ENCODE data around the gene CHIA. TPM values are rescaled to one million over a fixed set of nuclear protein-coding genes. Genes with fewer than 3 reads are reported as not detected.

The CHIA gene
- total and polyA plus RNA-seq, 2 donors (not counting 1 experiment from before 2014, with no cell fraction given): not detected

DNA sequence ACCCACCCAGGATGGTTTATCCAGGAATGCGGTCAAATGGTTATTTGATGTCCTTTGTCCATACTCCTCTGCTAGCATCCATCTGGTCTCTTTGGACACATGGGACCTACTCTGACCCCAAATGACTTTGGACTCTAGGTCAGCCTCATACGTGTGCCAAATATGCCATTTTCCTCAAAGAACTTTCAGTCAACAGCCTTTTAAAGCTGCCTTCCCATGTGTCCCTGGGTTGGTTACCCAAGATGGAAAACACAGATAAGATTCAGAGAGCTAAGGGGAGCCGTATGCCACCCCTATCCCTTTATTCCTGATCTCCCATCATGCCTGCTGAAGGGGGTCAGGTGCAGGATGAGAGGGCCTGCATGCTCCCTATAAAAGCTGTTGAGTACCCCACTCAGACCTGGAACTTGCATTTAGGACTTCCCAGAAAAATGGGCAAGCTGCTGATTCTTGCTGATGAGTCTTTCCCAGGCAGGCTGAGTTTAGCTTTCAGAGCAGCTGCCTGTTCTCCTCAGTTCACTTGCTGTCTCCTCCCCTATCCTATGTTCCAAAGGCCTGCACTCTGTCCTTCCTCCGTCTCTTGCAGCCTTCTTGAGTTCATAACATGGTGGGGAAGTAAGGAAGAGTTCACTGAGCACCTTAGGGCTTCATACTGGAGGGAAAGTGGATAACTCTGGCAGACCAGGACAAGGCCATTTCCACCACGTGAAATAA, 43.4 kb upstream of the CHIA start:
- no peaks in the 10 kb centered on the region for H3K79me2 ChIP-seq (ENCODE audit: control insufficient read depth, insufficient read depth, low read length)
- no peak overlapping the region for H2AFZ ChIP-seq (ENCODE audit: low read length)
- TF ChIP-seq, protein P1, sequence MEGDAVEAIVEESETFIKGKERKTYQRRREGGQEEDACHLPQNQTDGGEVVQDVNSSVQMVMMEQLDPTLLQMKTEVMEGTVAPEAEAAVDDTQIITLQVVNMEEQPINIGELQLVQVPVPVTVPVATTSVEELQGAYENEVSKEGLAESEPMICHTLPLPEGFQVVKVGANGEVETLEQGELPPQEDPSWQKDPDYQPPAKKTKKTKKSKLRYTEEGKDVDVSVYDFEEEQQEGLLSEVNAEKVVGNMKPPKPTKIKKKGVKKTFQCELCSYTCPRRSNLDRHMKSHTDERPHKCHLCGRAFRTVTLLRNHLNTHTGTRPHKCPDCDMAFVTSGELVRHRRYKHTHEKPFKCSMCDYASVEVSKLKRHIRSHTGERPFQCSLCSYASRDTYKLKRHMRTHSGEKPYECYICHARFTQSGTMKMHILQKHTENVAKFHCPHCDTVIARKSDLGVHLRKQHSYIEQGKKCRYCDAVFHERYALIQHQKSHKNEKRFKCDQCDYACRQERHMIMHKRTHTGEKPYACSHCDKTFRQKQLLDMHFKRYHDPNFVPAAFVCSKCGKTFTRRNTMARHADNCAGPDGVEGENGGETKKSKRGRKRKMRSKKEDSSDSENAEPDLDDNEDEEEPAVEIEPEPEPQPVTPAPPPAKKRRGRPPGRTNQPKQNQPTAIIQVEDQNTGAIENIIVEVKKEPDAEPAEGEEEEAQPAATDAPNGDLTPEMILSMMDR (conservative IDR thresholded peaks at IDR 0.05 in 1 of 2, IDR thresholded peaks at IDR 0.05 in 1 of 2; ENCODE audit: low read depth in 1 of 2, low read length in 2 of 2): no peak
- no peak for TF ChIP-seq EZH2 (IDR thresholded peaks at IDR 0.05; ENCODE audit: low read length, missing control alignments)
- peaks cover 12% of the 10 kb centered on the region for H3K27me3 ChIP-seq (ENCODE audit: control insufficient read depth, insufficient read depth, low read length)
- H4K20me1 ChIP-seq (ENCODE audit: control insufficient read depth, extremely low read depth, insufficient read depth, low read length): no peaks in the 10 kb centered on the region
- DNase-seq (ENCODE audit: low read depth in 2 of 2): no peak
- H3K4me1 ChIP-seq (ENCODE audit: control insufficient read depth, extremely low read depth, insufficient read depth, low read length): no peaks in the 10 kb centered on the region
- no peak overlapping the region for H3K4me3 ChIP-seq (replicated peaks in 1 of 4; ENCODE audit: control extremely low read depth in 1 of 4, insufficient read depth in 1 of 4, low read depth in 3 of 4, low read length in 4 of 4)
- H3K27ac ChIP-seq (ENCODE audit: insufficient read depth, low read length): no peak overlapping the region
- H3K36me3 ChIP-seq (ENCODE audit: control insufficient read depth, insufficient read depth, low read length): no peaks in the 10 kb centered on the region
- H3K9me3 ChIP-seq (ENCODE audit: control insufficient read depth, insufficient read depth, low read depth, low read length): no peaks in the 10 kb centered on the region
- no peak overlapping the region for H3K4me2 ChIP-seq (ENCODE audit: extremely low read depth, insufficient read depth, low read length)
- H3K9ac ChIP-seq (ENCODE audit: insufficient read depth, low read length): no peak overlapping the region

DNA sequence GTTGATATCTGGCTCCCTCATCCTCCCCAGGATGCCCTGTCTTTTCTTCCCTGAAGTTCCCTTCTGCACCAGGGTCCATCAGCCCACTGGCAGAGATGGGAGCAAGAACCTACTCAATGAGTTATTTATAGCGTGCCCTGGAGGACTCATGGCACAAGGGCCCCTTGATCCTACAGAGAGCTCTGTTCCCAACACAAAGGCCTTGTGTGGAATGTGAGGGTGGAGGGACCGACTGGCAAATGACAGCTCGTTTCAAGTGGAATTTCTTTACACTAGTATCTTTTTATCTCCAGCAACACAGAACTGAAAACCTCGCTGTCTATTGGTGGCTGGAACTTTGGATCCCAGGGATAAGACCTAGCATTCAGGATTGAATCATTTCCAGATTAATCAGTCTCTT, 40.7 kb upstream of the CHIA start:
- Histone ChIP-seq H3K27ac (ENCODE audit: insufficient read depth, low read length) (no peak overlapping the region), H4K20me1 (ENCODE audit: control insufficient read depth, extremely low read depth, insufficient read depth, low read length) (no peaks in the 10 kb centered on the region), H3K79me2 (ENCODE audit: control insufficient read depth, insufficient read depth, low read length) (no peaks in the 10 kb centered on the region), H3K4me3 (replicated peaks in 1 of 4; ENCODE audit: control extremely low read depth in 1 of 4, insufficient read depth in 1 of 4, low read depth in 3 of 4, low read length in 4 of 4) (no peak overlapping the region), H3K27me3 (ENCODE audit: control insufficient read depth, insufficient read depth, low read length) (peaks cover 12% of the 10 kb centered on the region), H3K9me3 (ENCODE audit: control insufficient read depth, insufficient read depth, low read depth, low read length) (no peaks in the 10 kb centered on the region), H3K36me3 (ENCODE audit: control insufficient read depth, insufficient read depth, low read length) (no peaks in the 10 kb centered on the region), H3K4me2 (ENCODE audit: extremely low read depth, insufficient read depth, low read length) (no peak overlapping the region), H3K9ac (ENCODE audit: insufficient read depth, low read length) (no peak overlapping the region), H3K4me1 (ENCODE audit: control insufficient read depth, extremely low read depth, insufficient read depth, low read length) (no peaks in the 10 kb centered on the region), H2AFZ (ENCODE audit: low read length) (no peak overlapping the region)
- TF ChIP-seq, protein P1 (conservative IDR thresholded peaks at IDR 0.05 in 1 of 2, IDR thresholded peaks at IDR 0.05 in 1 of 2; ENCODE audit: low read depth in 1 of 2, low read length in 2 of 2): no peak
- no peak for TF ChIP-seq EZH2 (IDR thresholded peaks at IDR 0.05; ENCODE audit: low read length, missing control alignments)
- DNase-seq (ENCODE audit: low read depth in 2 of 2): no peak

DNA sequence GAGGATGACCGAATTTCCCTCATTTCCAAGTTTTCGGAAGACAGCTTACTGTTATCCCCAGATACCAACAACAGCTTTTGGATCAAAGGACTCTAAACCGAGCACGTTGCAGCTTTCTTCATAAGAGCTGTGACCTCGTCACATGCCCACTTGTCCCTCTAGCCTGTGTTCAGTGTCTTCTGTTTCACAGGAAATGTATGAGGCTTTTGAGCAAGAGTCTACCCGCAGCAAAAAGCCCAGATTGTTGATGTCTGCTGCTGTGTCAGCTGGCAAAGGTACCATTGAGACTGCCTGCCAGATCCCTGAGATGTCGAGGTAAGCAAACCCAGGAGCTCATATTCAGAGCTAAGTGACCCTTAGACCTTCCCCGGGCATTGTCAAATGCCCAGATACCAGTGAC, 39.1 kb upstream of the CHIA start:
- Histone ChIP-seq H3K27me3 (ENCODE audit: control insufficient read depth, insufficient read depth, low read length) (peaks cover 19% of the 10 kb centered on the region), H3K79me2 (ENCODE audit: control insufficient read depth, insufficient read depth, low read length) (no peaks in the 10 kb centered on the region), H3K4me2 (ENCODE audit: extremely low read depth, insufficient read depth, low read length) (no peak overlapping the region), H4K20me1 (ENCODE audit: control insufficient read depth, extremely low read depth, insufficient read depth, low read length) (no peaks in the 10 kb centered on the region), H3K36me3 (ENCODE audit: control insufficient read depth, insufficient read depth, low read length) (no peaks in the 10 kb centered on the region), H3K9me3 (ENCODE audit: control insufficient read depth, insufficient read depth, low read depth, low read length) (no peaks in the 10 kb centered on the region), H3K4me3 (replicated peaks in 1 of 4; ENCODE audit: control extremely low read depth in 1 of 4, insufficient read depth in 1 of 4, low read depth in 3 of 4, low read length in 4 of 4) (no peak overlapping the region), H2AFZ (ENCODE audit: low read length) (no peak overlapping the region), H3K4me1 (ENCODE audit: control insufficient read depth, extremely low read depth, insufficient read depth, low read length) (no peaks in the 10 kb centered on the region), H3K27ac (ENCODE audit: insufficient read depth, low read length) (no peak overlapping the region), H3K9ac (ENCODE audit: insufficient read depth, low read length) (no peak overlapping the region)
- TF ChIP-seq, protein P1 (conservative IDR thresholded peaks at IDR 0.05 in 1 of 2, IDR thresholded peaks at IDR 0.05 in 1 of 2; ENCODE audit: low read depth in 1 of 2, low read length in 2 of 2): no peak
- no peak for TF ChIP-seq EZH2 (IDR thresholded peaks at IDR 0.05; ENCODE audit: low read length, missing control alignments)
- DNase-seq (ENCODE audit: low read depth in 2 of 2): no peak

Measured in fibroblast of lung (primary cell).